Measurements from ENCODE around the gene C16orf54.
"Not testable (repeated sequence)": the region's sequence is repeated elsewhere in the genome, so short reads cannot be mapped to it uniquely, and the experiment has no call there.

The C16orf54 gene

GRCh38 chr16:29708917-29709600, 36.7 kb downstream of the C16orf54 start:
- no peak for DNase-seq (ENCODE audit: low read depth)

GRCh38 chr16:29707160-29707559, 38.6 kb downstream of the C16orf54 start:
- DNase-seq (ENCODE audit: low read depth) = not testable (repeated sequence)

- no peak for DNase-seq (ENCODE audit: low read depth)
Measured at GRCh38 chr16:29705030-29705429, 40.8 kb downstream of the C16orf54 start.

- no peak for DNase-seq (ENCODE audit: low read depth)
Measured at GRCh38 chr16:29702269-29702668, 43.5 kb downstream of the C16orf54 start.

- DNase-seq (ENCODE audit: low read depth) = no peak
Measured at GRCh38 chr16:29701214-29701555, 44.6 kb downstream of the C16orf54 start.

- peak; percentile 90 for DNase-seq (ENCODE audit: low read depth)
Measured at GRCh38 chr16:29700253-29700987, 45.4 kb downstream of the C16orf54 start.

DNA sequence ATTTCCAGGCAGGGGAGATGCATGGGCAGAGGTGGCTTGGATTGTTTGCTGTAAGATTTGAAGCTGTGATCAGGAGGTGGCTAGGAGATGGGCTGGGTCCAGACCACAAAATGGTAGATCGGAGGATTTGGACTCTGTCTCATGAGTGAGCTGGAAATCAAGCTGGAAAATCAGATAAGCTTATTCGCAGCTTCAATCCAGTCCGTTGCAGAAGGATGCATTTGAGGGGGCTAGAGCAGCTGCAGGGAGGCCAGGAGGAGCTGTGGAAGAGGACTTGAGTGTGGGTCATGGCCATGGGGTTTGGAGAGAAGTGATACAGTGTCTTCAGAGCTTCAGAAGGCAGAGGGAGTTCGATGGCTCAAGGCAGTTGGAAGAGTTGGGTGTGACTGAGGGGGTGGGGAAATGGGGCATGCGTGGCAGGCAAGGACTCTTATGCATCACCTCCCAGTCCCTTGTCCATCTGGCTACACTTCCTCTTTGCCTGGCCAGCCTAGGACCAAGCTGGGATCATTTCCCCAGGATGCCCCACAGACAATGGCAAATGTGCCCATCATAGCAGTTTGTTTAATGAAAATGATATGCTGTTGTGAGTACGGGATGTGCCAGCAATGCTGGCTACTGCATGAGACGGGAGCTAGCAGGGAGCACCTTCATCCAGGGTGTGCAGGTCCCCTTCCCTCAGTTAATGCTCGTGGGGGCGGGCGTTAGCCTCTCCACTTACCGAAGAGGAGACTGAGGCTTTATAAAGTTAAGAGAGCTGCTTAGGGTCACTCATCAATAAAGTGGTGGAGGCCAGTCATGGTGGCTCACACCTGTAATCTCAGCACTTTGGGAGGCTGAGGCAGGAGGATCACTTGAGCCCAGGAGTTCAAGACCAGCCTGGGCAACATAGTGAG, 46.2 kb downstream of the C16orf54 start:
- DNase-seq (ENCODE audit: low read depth) = no peak

GRCh38 chr16:29698484-29699323, 47.1 kb downstream of the C16orf54 start:
- DNase-seq (ENCODE audit: low read depth) = no peak

DNA sequence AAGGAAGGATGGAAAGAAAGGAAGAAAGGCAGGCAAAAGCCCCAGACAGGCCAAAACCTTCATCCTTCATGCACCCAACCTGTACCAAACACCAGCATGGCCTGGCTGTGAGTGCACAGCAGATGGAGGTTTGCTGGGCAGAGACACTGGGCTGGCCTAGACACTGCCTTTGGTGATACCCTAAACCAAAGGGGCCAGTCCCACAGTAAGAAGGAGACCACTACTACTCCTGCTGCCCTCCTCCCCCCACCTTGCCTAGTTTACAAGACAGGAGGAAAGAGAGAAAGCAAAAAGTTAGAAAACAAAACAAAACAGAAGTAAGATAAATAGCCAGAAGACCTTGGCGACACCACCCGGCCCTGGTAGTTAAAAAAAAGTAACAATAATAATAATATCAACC, 47.7 kb downstream of the C16orf54 start:
- DNase-seq (ENCODE audit: low read depth) = no peak

DNA sequence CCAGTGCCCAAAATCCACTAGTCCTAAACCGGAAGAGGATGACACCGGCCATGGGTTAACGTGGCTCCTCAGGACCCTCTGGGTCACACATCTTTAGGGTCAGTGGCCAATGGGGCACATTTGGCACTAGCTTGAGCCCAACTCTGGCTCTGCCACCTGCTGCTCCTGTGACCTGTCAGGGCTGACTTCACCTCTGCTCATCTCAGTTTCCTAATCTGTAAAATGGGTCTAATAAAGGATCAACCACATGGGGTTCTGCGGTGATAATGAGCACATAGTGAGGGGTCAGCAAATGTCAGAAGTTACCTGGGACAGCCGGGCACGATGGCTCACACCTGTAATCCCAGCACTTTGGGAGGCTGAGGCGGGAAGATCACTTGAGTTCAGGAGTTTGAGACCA, 48.4 kb downstream of the C16orf54 start:
- DNase-seq (ENCODE audit: low read depth) = no peak

DNA sequence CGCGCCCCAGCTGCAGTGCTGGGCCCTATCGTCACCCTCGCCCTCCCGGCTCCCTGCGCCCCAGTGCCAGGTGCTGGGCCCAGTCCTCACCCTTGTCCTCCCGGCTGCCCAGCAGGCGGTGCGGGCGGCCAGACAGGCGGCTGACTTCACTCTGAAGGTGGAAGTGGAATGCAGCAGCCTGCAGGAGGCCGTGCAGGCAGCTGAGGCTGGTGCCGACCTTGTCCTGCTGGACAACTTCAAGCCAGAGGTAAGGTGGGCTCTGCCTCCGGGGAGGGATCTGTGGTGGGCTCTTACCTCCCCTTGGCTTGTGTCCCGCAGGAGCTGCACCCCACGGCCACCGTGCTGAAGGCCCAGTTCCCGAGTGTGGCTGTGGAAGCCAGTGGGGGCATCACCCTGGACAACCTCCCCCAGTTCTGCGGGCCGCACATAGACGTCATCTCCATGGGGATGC, 48.9 kb downstream of the C16orf54 start:
- no peak for DNase-seq (ENCODE audit: low read depth)

- not testable (repeated sequence) for DNase-seq (ENCODE audit: low read depth)
Measured at GRCh38 chr16:29695675-29696074, 50.1 kb downstream of the C16orf54 start.

GRCh38 chr16:29694384-29695195, 51.2 kb downstream of the C16orf54 start:
- no peak for DNase-seq (ENCODE audit: low read depth)

- not testable (repeated sequence) for DNase-seq (ENCODE audit: low read depth)
Measured at GRCh38 chr16:29692606-29693005, 53.2 kb downstream of the C16orf54 start.
